Endodermal cell (in vitro differentiated cells): ENCODE measurements around the gene ALKBH8. TPM values are rescaled to one million over a fixed set of nuclear protein-coding genes. Genes with fewer than 3 reads are reported as not detected.

Source experiments
- DNase-seq: peaks from one replicate; pipeline ENCODE4 v3.0.0-alpha.2; 2017
- H3K27ac ChIP-seq: 2 replicates; pipeline ENCODE4 v1.5.1; 2013; ENCODE audit warnings: mild to moderate bottlenecking, low read depth, low read length, moderate library complexity
- H3K27me3 ChIP-seq: 2 replicates; pipeline ENCODE4 v1.6.1; 2013; ENCODE audit warnings: mild to moderate bottlenecking, low read length, moderate library complexity; ENCODE audit not compliant: insufficient read depth, control insufficient read depth, poor library complexity, severe bottlenecking
- H3K36me3 ChIP-seq: 2 replicates; pipeline ENCODE4 v1.7.0; 2013; ENCODE audit warnings: mild to moderate bottlenecking, low read length, moderate library complexity; ENCODE audit not compliant: control insufficient read depth, insufficient read depth
- H3K4me1 ChIP-seq: one replicate; pipeline ENCODE4 v1.7.0; 2013; ENCODE audit warnings: low read length; ENCODE audit not compliant: control insufficient read depth, insufficient read depth
- H3K4me3 ChIP-seq: 2 replicates; pipeline ENCODE4 v1.5.1; 2013; ENCODE audit warnings: mild to moderate bottlenecking, low read length, moderate library complexity
- H3K9ac ChIP-seq: 2 replicates; pipeline ENCODE4 v1.6.1; 2013; ENCODE audit warnings: mild to moderate bottlenecking, low read length, moderate library complexity; ENCODE audit not compliant: poor library complexity, severe bottlenecking; ENCODE audit errors: extremely low read depth
- H3K9me3 ChIP-seq: 2 replicates; pipeline ENCODE4 v1.6.1; 2013; ENCODE audit warnings: mild to moderate bottlenecking, low read length, moderate library complexity; ENCODE audit not compliant: control insufficient read depth
- H3K27ac Mint-ChIP-seq: 2 replicates; pipeline ENCODE4 v1.8.0; 2020; ENCODE audit warnings: mixed read lengths
- H3K27me3 Mint-ChIP-seq: 2 replicates; pipeline ENCODE4 v1.8.0; 2021; ENCODE audit warnings: mild to moderate bottlenecking, mixed read lengths; ENCODE audit not compliant: insufficient read depth
- H3K36me3 Mint-ChIP-seq: 2 replicates; pipeline ENCODE4 v1.8.0; 2020; ENCODE audit warnings: low read depth, mixed read lengths
- H3K4me1 Mint-ChIP-seq: 2 replicates; pipeline ENCODE4 v1.8.0; 2020; ENCODE audit warnings: mixed read lengths
- H3K4me3 Mint-ChIP-seq: 2 replicates; pipeline ENCODE4 v1.8.0; 2020; ENCODE audit warnings: mild to moderate bottlenecking, moderate library complexity, mixed read lengths
- H3K9me3 Mint-ChIP-seq: 2 replicates; pipeline ENCODE4 v1.8.0; 2020; ENCODE audit warnings: mild to moderate bottlenecking, mixed read lengths
- CTCF ChIP-seq: fragments of 200-600 bp; sonication (generic); conservative IDR thresholded peaks from 2 replicates; pipeline ENCODE4 v1.5.0; 2021; ENCODE audit warnings: antibody characterized with exemption, mild to moderate bottlenecking
- WGBS, 2 experiments: methylation state at CpG; one replicate each; pipeline versions ENCODE4 v1.1.5 to v1.1.7; 2013; ENCODE audit warnings: missing lambda C conversion rate in 2 of 2, mixed read lengths in 1 of 2; ENCODE audit not compliant: insufficient coverage in 1 of 2, insufficient read length in 1 of 2; 5-methylcytosine and 5-hydroxymethylcytosine counted together
- total RNA-seq, 2 donors: library from RNA; stranded (reverse); fragmentation: NEBNext Ultra II Directional in 1 of 2; extraction: Animal tissue kit (Norgen Biotek cat#: 25700) in 1 of 2; gene quantifications; 2 replicates in 1 of 2; 3 replicates in 1 of 2; pipeline ENCODE4 v1.2.1, GENCODE V29; 2021

The ALKBH8 gene
- total RNA-seq, 2 donors from 2014 or later: 7.6 to 9.3 TPM

GRCh38 chr11:107473792-107474191 lies 91.7 kb downstream of the ALKBH8 start:
- no peaks in the 10 kb centered on the region for H3K4me1 ChIP-seq
- no peak overlapping the region for H3K4me3 Mint-ChIP-seq
- WGBS, 2 experiments: 83 to 97% methylated on average over 2 to 3 of the region's 3 CpGs
- no peaks in the 10 kb centered on the region for H3K4me1 Mint-ChIP-seq
- peaks cover 2% of the 10 kb centered on the region for H3K27me3 Mint-ChIP-seq
- H3K27ac ChIP-seq: no peak overlapping the region
- H3K4me3 ChIP-seq: no peak overlapping the region
- no peaks in the 10 kb centered on the region for H3K27me3 ChIP-seq
- no peaks in the 10 kb centered on the region for H3K9me3 Mint-ChIP-seq
- TF ChIP-seq CTCF: no peak
- no peaks in the 10 kb centered on the region for H3K36me3 Mint-ChIP-seq
- no peaks in the 10 kb centered on the region for H3K36me3 ChIP-seq
- no peaks in the 10 kb centered on the region for H3K9me3 ChIP-seq
- DNase-seq: no peak
- no peak overlapping the region for H3K27ac Mint-ChIP-seq
- H3K9ac ChIP-seq: no peak overlapping the region

GRCh38 chr11:107472966-107473365 lies 92.6 kb downstream of the ALKBH8 start:
- Histone ChIP-seq H3K9me3 (no peaks in the 10 kb centered on the region), H3K4me3 (no peak overlapping the region), H3K4me1 (no peaks in the 10 kb centered on the region), H3K9ac (no peak overlapping the region), H3K27me3 (no peaks in the 10 kb centered on the region), H3K36me3 (no peaks in the 10 kb centered on the region), H3K27ac (no peak overlapping the region)
- no peaks in the 10 kb centered on the region for H3K9me3 Mint-ChIP-seq
- WGBS, 2 experiments: 69% methylated on average over 1 of the region's 1 CpG; no CpG with 5 or more reads in 1 of the 2 experiments
- no peak overlapping the region for H3K27ac Mint-ChIP-seq
- H3K27me3 Mint-ChIP-seq: peaks cover 2% of the 10 kb centered on the region
- H3K36me3 Mint-ChIP-seq: no peaks in the 10 kb centered on the region
- H3K4me3 Mint-ChIP-seq: no peak overlapping the region
- no peaks in the 10 kb centered on the region for H3K4me1 Mint-ChIP-seq
- TF ChIP-seq CTCF: no peak
- DNase-seq: no peak

GRCh38 chr11:107468596-107468995 lies 96.9 kb downstream of the ALKBH8 start:
- Histone ChIP-seq H3K9ac (no peak overlapping the region), H3K36me3 (no peaks in the 10 kb centered on the region), H3K4me1 (no peaks in the 10 kb centered on the region), H3K27me3 (no peaks in the 10 kb centered on the region), H3K4me3 (no peak overlapping the region), H3K9me3 (no peaks in the 10 kb centered on the region), H3K27ac (no peak overlapping the region)
- Mint-ChIP-seq H3K27me3 (peaks cover 12% of the 10 kb centered on the region), H3K9me3 (no peaks in the 10 kb centered on the region), H3K4me3 (no peak overlapping the region), H3K27ac (no peak overlapping the region), H3K36me3 (no peaks in the 10 kb centered on the region), H3K4me1 (no peaks in the 10 kb centered on the region)
- 80 to 100% methylated on average over 2 to 3 of the region's 3 CpGs for WGBS, 2 experiments
- no peak for TF ChIP-seq CTCF
- no peak for DNase-seq
